PFSK-1 (cell line): ENCODE results near the gene APBA2.

Experiments
- POLR2AphosphoS5 ChIP-seq: IDR thresholded peaks from 2 replicates; pipeline ENCODE4 v1.6.1; 2012; ENCODE audit warnings: low read depth, mild to moderate bottlenecking, control low read depth, low read length, moderate library complexity
- SIN3A ChIP-seq: IDR thresholded peaks from 2 replicates; pipeline ENCODE4 v1.6.1; 2012; ENCODE audit warnings: mild to moderate bottlenecking, low read length, moderate library complexity, borderline replicate concordance; ENCODE audit not compliant: insufficient read depth
- TAF1 ChIP-seq: IDR thresholded peaks from 2 replicates; pipeline ENCODE4 v1.6.1; 2012; ENCODE audit warnings: low read length, control low read depth, borderline replicate concordance; ENCODE audit not compliant: insufficient read depth

- TF ChIP-seq SIN3A: no peak
- TF ChIP-seq POLR2AphosphoS5: no peak
- no peak for TF ChIP-seq TAF1
Observed at GRCh38 chr15:28896951-28897350, 11.2 kb downstream of the APBA2 start.
